Common myeloid progenitor, CD34-positive (primary cell): ENCODE results near the gene UQCRH.

Experiments
- CTCF ChIA-PET: fragments of 350-600 bp; sonication (Branson Sonifier 250); formaldehyde crosslinking; loops from one replicate; lab custom pipeline; 2021; ENCODE audit warnings: antibody characterized with exemption; lab: Charles Lee
- POLR2A ChIA-PET: fragments of 350-600 bp; sonication (Branson Sonifier 250); formaldehyde crosslinking; loops from one replicate; lab custom pipeline; 2021; ENCODE audit warnings: antibody characterized with exemption; lab: Charles Lee
- DNase-seq, 3 donors: peaks; one replicate each; pipeline versions ENCODE4 v3.0.0 to v3.0.0-alpha.2; 2013
- H3K27ac ChIP-seq, 2 experiments: 1 replicate in 1 of 2; 2 replicates in 1 of 2; pipeline ENCODE4 v1.7.0; 2013; ENCODE audit warnings: inconsistent platforms in 2 of 2, low read length in 2 of 2, mild to moderate bottlenecking in 2 of 2, low read depth in 1 of 2, moderate library complexity in 1 of 2; ENCODE audit not compliant: severe bottlenecking in 2 of 2, insufficient read depth in 1 of 2, poor library complexity in 1 of 2
- H3K27me3 ChIP-seq, 5 experiments: replicated peaks in 2 of 5; 1 replicate in 3 of 5; 2 replicates in 2 of 5; pipeline versions ENCODE4 v1.6.1 to v1.7.0; 2013; ENCODE audit warnings: low read length in 4 of 5, mild to moderate bottlenecking in 2 of 5, moderate library complexity in 2 of 5, inconsistent platforms in 1 of 5; ENCODE audit not compliant: insufficient read depth in 5 of 5, control insufficient read depth in 4 of 5
- H3K36me3 ChIP-seq, 4 experiments: 1 replicate in 2 of 4; 2 replicates in 2 of 4; pipeline versions ENCODE4 v1.6.1 to v1.7.0; 2013; ENCODE audit warnings: low read length in 3 of 4, control low read depth in 1 of 4, mild to moderate bottlenecking in 1 of 4; ENCODE audit not compliant: control insufficient read depth in 4 of 4, insufficient read depth in 4 of 4
- H3K4me1 ChIP-seq, 4 experiments: 1 replicate in 3 of 4; 2 replicates in 1 of 4; pipeline versions ENCODE4 v1.6.1 to v1.7.1; 2013; ENCODE audit warnings: low read length in 3 of 4, mild to moderate bottlenecking in 3 of 4, control low read depth in 1 of 4, inconsistent platforms in 1 of 4, moderate library complexity in 1 of 4; ENCODE audit not compliant: control insufficient read depth in 4 of 4, insufficient read depth in 4 of 4; ENCODE audit errors: control extremely low read depth in 1 of 4
- H3K4me3 ChIP-seq, 7 experiments: 1 replicate in 4 of 7; 2 replicates in 3 of 7; pipeline versions ENCODE4 v1.5.1 to v1.7.0; 2013; ENCODE audit warnings: mild to moderate bottlenecking in 7 of 7, low read length in 6 of 7, moderate library complexity in 6 of 7, inconsistent platforms in 2 of 7, low read depth in 2 of 7, control low read depth in 1 of 7; ENCODE audit not compliant: insufficient read depth in 4 of 7, control insufficient read depth in 1 of 7; ENCODE audit errors: extremely low read depth in 1 of 7
- H3K9me3 ChIP-seq, 5 experiments: 1 replicate in 4 of 5; 2 replicates in 1 of 5; pipeline versions ENCODE4 v1.6.1 to v1.7.1; 2013; ENCODE audit warnings: low read length in 4 of 5, mild to moderate bottlenecking in 2 of 5, inconsistent platforms in 1 of 5, low read depth in 1 of 5, moderate library complexity in 1 of 5; ENCODE audit not compliant: control insufficient read depth in 4 of 5, insufficient read depth in 2 of 5; ENCODE audit errors: control extremely low read depth in 1 of 5
- WGBS: methylation state at CpG from one replicate; pipeline ENCODE4 v1.1.5; 2013; ENCODE audit not compliant: insufficient coverage; 5-methylcytosine and 5-hydroxymethylcytosine counted together

Gene UQCRH

DNA sequence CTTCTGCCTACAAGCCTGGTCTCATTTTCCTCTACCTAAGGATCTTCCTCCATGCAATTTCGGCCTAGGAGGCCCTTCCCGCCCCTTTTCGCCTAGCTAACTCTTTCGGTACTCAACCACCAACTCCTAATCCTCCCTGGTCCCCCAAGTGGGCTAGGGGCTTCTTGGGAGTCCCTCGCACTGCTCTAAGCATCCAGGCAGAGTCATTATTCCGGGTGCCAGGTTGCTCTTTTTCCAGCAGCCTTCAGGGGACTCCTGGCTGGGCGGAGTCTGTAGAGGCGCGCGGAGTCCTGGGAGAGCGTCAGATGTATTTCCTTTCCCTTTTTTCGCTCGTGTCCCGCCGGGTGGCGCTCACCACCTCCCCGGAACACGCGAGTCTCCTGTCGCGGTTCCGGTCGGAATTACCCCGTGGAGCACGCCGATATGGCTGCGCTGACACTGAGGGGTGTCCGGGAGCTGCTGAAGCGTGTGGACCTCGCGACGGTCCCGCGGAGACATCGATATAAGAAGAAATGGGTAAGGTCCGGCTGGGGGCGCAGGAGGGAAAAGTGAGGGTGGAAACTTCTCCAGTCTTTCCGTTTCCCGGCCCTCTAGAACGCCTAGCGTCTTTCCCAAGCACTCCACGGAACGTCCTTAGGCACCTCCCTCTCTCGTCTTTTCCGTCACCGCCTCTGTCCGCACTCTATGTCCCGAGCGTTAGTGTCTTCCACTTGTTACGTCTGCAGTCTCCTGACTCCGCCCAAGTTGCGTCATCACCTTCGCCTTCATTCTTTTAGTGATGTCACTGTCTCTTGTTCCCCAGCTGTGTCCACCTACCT lies 37.1 kb downstream of the UQCRH start, which contains the start of gene NSUN4:
NSUN4 (plus strand) TSS at position 404 of the 818 bp plus-strand sequence; CDS start at position 424, 20 bp downstream.
- CTCF ChIA-PET: interaction anchor here (1.1 to 2.3 kb wide), 6 partner anchors 12 to 96 kb away, joined by 3 to 8 read pairs (median 5); partner anchors contain the start of genes LRRC41 and UQCRH
- under 1% methylated on average over 44 of the region's 53 CpGs for WGBS
- Histone ChIP-seq H3K27ac (peak within 1 kb of the TSS; percentile 95 to 98), H3K4me1 (peaks cover 3 to 22% (median 16%) of the 10 kb centered on the region in 4 experiments), H3K9me3 (no peaks in the 10 kb centered on the region), H3K27me3 (no peaks in the 10 kb centered on the region), H3K4me3 (peak within 1 kb of the TSS; percentile 54 to 96 (median 89)), H3K36me3 (peaks cover 2 to 40% (median 26%) of the 10 kb centered on the region in 4 experiments)
- POLR2A ChIA-PET: interaction anchor here (0.7 to 1.0 kb wide), 2 partner anchors 37 to 94 kb away, joined by 4 to 7 read pairs; partner anchors contain the start of genes LRRC41 and UQCRH
- DNase-seq: peak; percentile 93 to 96 (median 96)

DNA sequence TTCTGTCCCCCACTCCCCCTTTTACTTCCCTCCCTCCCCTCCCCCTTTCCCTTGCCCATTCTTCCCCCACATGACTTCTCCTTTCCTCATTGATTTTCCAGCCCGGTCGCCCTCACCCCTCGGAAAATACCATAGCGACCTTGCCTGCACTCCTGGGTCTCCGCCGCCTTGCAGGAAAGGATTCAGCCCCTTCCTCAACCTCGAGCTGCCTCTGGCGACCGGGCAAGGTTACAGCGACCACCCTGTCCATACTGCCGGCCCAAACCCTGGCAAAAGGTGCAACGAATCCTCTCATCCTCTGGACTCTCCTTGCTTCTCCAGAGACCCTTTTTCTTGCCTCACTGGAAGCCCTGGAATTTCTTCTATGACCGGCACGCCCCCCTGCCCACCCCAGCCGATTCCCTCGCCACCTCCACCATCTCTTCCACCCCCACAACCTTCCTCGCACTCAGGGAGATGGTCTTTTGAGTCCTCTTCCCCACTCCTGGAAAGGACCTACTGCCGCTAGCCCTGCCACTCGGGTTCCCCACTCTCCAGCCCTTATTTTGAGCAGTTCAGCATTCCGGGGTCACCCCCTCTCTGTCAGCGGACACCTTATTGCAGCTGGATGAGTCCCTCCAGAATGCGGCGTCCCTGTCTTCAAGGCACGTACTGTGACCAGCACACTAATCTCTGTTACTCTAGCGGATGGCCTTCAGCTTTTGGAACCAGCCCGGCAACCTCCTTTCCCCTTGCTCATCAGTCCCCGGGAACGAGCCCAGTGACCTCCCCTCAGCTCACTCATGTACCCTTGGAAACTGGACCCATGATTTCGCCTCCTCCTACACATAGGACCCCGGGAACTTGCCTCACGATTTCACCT lies 38.0 kb downstream of the UQCRH start:
- peaks cover 2 to 41% (median 27%) of the 10 kb centered on the region in 4 experiments for H3K36me3 ChIP-seq
- ChIA-PET CTCF (interaction anchor here (0.9 to 9.9 kb wide), 8 partner anchors 8 to 95 kb away, joined by 3 to 79 read pairs (median 6); partner anchors contain the start of genes LRRC41 and UQCRH), POLR2A (interaction anchor here (0.6 kb wide), 1 partner anchor 61 kb away, joined by 3 read pairs; no protein-coding TSS in a partner anchor)
- H3K4me3 ChIP-seq: peak overlapping the region; percentile 54 to 96 (median 89)
- H3K4me1 ChIP-seq: peaks cover 3 to 22% (median 16%) of the 10 kb centered on the region in 4 experiments
- WGBS: 70% methylated on average over 31 of the region's 31 CpGs
- peak in 1 of 3 donors; percentile 6 for DNase-seq
- H3K27ac ChIP-seq: peak overlapping the region; percentile 95 to 98
- no peaks in the 10 kb centered on the region for H3K9me3 ChIP-seq
- H3K27me3 ChIP-seq: no peaks in the 10 kb centered on the region

DNA sequence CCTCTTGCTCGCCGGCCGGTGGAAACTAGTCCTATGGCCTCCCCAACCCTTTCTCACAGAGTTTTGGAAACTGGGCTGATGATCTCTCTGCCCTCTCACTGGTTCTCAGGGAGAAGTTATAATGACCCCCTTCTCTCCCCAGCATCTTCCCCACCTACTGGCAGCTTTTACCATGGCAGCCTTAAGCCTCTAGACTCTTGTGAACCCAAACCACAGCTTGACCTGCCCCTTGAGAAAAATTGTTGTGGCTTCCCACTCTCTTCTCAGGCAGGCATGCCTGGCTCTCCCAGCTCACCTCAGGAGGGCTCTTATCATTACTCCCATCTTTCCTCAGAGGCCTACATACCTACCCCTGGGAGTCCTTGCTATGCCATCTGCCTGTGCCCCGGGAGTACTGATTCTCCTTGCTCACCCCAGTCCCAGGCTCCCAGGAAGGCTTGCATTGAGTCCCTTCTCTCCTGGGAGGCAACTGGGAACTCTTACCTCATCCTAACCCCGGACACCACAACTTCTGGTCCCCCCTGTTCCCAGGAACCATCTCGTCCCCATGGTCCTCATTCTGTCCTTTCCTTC lies 38.7 kb downstream of the UQCRH start:
- peak overlapping the region in 1 of 2 experiments; percentile 98 for H3K27ac ChIP-seq
- no peaks in the 10 kb centered on the region for H3K27me3 ChIP-seq
- peaks cover 2 to 48% (median 34%) of the 10 kb centered on the region in 4 experiments for H3K36me3 ChIP-seq
- H3K4me1 ChIP-seq: peaks cover 3 to 22% (median 16%) of the 10 kb centered on the region in 4 experiments
- DNase-seq: peak; percentile 31 to 55 (median 45)
- CTCF ChIA-PET: interaction anchor here (0.9 to 9.9 kb wide), 5 partner anchors 8 to 39 kb away, joined by 3 to 79 read pairs (median 6); partner anchors contain the start of genes LRRC41 and UQCRH
- H3K9me3 ChIP-seq: no peaks in the 10 kb centered on the region
- POLR2A ChIA-PET: interaction anchor here (0.6 to 0.7 kb wide), 2 partner anchors 51 to 61 kb away, joined by 3 read pairs; no protein-coding TSS in a partner anchor
- 97% methylated on average over 6 of the region's 6 CpGs for WGBS
- no peak overlapping the region for H3K4me3 ChIP-seq

DNA sequence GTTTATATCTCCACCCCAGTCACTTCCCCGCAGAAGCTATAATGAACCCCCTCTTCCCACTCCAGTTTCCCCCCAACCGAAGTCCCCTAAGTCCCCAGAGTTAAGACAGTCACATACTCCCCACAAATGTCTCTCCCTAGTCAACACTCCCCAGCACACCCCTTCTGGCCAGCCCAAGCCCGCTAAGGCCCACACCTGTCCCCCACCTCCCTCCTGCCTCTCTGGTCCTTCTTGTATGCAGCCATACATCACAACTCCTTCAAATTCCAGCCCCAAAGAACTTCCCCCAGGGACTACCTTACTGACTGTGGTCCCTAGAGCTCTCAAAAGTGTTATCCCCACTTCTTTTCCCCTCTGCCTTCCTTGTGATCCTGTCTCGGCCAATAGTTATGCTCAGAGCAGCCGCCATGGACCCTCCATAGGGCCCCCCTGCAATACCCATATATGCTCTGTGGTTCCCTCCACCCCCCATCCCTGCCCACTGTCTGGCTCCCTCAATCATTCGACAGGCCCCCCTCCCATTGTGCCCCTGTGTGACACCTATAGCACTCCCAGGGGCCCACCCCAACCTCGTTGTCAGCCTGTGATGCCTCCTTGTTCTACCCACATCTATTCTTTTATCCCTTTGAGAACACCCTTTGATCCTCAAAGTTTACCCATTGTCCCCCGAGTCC lies 39.3 kb downstream of the UQCRH start:
- no peak overlapping the region for H3K27ac ChIP-seq
- CTCF ChIA-PET: interaction anchor here (0.8 to 9.9 kb wide), 7 partner anchors 9 to 96 kb away, joined by 3 to 79 read pairs (median 6); partner anchors contain the start of genes LRRC41 and UQCRH
- H3K4me3 ChIP-seq: no peak overlapping the region
- no peaks in the 10 kb centered on the region for H3K27me3 ChIP-seq
- WGBS: 84% methylated on average over 6 of the region's 8 CpGs
- H3K9me3 ChIP-seq: no peaks in the 10 kb centered on the region
- H3K4me1 ChIP-seq: peaks cover 3 to 22% (median 16%) of the 10 kb centered on the region in 4 experiments
- peaks cover 5 to 52% (median 38%) of the 10 kb centered on the region in 4 experiments for H3K36me3 ChIP-seq
- no peak for DNase-seq
- POLR2A ChIA-PET: interaction anchor here (0.7 kb wide), 1 partner anchor 52 kb away, joined by 3 read pairs; no protein-coding TSS in a partner anchor

DNA sequence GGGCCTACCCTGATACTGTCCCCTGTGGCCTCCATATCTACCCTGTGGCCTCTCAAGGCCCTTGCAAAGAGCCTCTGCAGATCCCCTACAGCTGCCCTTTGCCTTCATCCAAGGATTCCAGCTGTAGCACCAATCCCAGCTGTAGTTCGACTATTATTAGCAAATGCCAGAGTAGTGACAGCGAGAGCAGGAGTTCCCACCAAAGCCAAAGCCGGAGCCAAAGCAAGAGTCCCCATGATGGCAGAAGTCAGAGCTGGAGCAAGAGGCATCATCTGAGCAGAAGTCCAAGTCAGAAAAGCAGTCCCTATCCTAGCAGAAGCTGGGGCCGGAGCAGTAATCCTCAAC lies 39.8 kb downstream of the UQCRH start:
- Histone ChIP-seq H3K27me3 (no peaks in the 10 kb centered on the region), H3K27ac (no peak overlapping the region), H3K36me3 (peaks cover 5 to 52% (median 39%) of the 10 kb centered on the region in 4 experiments), H3K9me3 (no peaks in the 10 kb centered on the region), H3K4me3 (no peak overlapping the region), H3K4me1 (peaks cover 3 to 22% (median 16%) of the 10 kb centered on the region in 4 experiments)
- CTCF ChIA-PET: interaction anchor here (0.8 to 9.9 kb wide), 6 partner anchors 9 to 97 kb away, joined by 3 to 79 read pairs (median 6); partner anchors contain the start of genes LRRC41, RAD54L and UQCRH
- POLR2A ChIA-PET: no interaction called here
- DNase-seq: no peak
- WGBS: 92% methylated on average over 4 of the region's 4 CpGs

DNA sequence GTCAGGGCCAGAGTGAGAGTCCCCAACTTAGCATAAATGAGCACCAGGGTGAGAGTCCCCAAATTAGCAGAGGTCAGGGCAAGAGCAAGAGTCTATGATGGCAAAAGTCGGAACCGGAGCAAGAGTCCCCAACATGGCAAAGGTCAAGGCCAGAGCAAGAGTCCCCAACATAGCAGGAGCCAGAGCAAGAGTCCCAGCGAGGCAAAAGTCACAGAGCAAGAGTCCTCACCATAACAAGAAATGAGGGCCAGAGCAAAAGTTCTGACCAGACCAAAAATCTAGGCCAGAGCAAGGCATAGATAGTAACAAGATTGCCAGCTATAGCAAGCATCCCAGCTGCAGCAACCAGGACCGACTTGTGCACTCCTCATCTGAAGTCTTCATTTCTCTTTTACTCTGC lies 40.2 kb downstream of the UQCRH start:
- H3K4me3 ChIP-seq: no peak overlapping the region
- H3K27me3 ChIP-seq: no peaks in the 10 kb centered on the region
- H3K27ac ChIP-seq: no peak overlapping the region
- no peak for DNase-seq
- H3K4me1 ChIP-seq: peaks cover 3 to 22% (median 16%) of the 10 kb centered on the region in 4 experiments
- peaks cover 5 to 52% (median 39%) of the 10 kb centered on the region in 4 experiments for H3K36me3 ChIP-seq
- ChIA-PET POLR2A (no interaction called here), CTCF (interaction anchor here (1.2 to 9.9 kb wide), 4 partner anchors 10 to 99 kb away, joined by 3 to 79 read pairs (median 6); partner anchors contain the start of gene RAD54L)
- 97% methylated on average over 4 of the region's 4 CpGs for WGBS
- no peaks in the 10 kb centered on the region for H3K9me3 ChIP-seq
